GM12873 (cell line): ENCODE data around the gene FLCN.

Source experiments
- CTCF ChIP-seq: IDR thresholded peaks from 2 replicates; pipeline ENCODE4 v1.5.1; 2012; ENCODE audit warnings: low read depth, mild to moderate bottlenecking, moderate library complexity, low read length, control low read depth; ENCODE audit not compliant: insufficient read depth; ENCODE audit errors: missing control alignments

The FLCN gene

DNA sequence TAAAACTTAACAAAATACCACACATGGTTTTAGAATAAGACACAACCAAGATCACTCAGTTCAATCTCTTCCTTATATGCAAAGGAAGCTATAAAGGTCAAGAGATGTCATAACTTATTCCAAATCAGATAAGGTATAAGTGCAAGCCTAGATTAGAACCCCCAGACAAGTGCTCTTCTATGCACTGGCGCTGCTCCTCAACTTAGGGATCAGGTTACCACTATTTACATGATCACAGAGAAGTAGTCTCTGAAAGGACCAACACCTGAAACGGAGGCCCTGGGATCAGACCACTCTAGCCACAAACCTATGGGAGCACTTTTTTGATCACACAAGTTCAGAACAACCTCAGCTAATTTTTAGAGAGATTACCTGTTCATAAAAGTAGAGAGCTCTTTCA is 27.5 kb upstream of the FLCN start:
- TF ChIP-seq CTCF = no peak

DNA sequence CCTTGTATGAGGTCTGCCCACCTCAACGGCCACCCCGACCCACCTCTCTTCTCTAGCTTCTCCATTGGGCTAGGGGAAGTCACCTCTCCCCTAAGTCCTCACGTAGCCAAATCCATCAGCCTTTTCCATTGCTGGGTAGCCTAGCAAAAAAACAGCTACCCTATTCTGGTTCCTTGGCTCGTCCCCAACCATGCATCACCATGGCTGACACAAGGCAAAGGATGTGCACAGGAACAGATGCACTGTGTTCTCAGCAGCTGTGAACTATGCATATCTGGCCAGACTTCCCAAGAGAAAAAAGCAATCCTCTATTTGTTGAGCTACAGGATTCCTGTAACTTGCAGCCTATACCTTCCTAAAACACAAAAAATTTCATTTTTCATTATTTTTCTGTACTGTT is 22.0 kb upstream of the FLCN start:
- TF ChIP-seq CTCF = no peak

DNA sequence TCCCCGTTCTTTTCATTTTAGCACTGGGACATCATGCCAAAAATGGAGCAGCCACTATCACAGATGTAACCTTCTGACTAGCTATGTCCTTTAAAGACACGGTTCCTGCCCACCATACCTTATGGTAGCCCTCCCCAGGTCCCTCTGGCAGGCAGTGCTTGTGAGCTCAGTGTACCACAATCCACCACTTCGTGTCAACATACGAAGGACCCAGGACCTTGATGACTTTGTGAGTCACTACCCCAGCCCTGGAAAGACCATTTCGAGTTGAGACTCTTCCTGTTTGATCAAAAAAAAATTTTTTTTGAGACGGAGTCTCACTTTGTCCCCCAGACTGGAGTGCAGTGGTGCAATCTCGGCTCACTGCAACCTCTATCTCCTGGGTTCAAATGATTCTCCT is 21.0 kb upstream of the FLCN start:
- TF ChIP-seq CTCF = no peak

GRCh38 chr17:17256316-17256715 is 19.3 kb upstream of the FLCN start:
- TF ChIP-seq CTCF = no peak

GRCh38 chr17:17254036-17254435 is 17.1 kb upstream of the FLCN start:
- no peak for TF ChIP-seq CTCF

DNA sequence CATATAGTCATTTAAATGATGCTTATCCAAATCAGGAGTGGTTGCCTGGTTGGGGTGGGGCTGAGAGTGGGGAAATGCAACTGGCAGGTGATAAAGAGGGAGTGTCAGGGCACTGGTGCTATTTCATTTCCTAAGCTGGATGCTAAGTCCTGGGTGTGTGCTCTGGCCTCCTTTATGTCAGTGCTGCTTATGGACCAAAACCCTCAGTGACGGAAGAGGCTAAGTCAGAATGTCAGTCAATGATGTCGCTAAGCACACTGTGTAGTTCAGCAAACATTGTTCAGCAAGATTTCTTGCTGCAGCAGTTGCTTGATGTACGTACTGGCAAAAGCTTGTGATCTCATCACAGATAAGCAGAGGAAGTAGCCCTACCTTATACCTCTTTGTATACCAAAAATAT is 16.4 kb upstream of the FLCN start:
- TF ChIP-seq CTCF = no peak

DNA sequence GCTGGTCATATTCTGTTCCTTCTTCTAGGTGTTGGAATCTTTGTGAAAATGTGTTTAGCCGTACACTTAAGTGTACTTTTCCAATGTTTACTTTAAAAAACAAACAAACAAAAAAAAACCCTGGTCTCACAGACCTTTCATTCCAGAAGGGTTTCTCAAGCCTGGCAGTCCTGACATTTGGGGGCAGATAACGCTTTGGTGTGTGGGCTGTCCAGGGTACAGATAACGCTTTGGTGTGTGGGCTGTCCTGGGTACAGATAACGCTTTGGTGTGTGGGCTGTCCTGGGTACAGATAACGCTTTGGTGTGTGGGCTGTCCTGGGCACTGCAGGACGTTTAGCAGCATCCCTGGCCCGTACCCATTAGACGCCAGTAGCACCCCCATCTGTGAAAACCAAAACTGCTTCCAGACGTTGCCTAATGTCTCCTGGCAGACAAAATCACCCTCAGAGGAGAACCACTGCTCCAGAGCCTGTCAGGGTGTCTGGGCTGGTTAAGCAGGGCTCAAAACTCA is 15.2 kb upstream of the FLCN start:
- no peak for TF ChIP-seq CTCF
